PC-3 (cell line): ENCODE measurements around the gene C19orf12.

ENCODE experiments used
- CTCF ChIP-seq: fragments of 300-600 bp; sonication (generic); conservative IDR thresholded peaks from 2 replicates; pipeline ENCODE4 v1.5.1; 2017; ENCODE audit warnings: antibody characterized with exemption, low read depth, mild to moderate bottlenecking, low read length
- EZH2 ChIP-seq: fragments of 300-600 bp; sonication (generic); IDR thresholded peaks from one replicate; pipeline ENCODE4 v1.6.1; 2017; ENCODE audit warnings: antibody characterized with exemption, mild to moderate bottlenecking, low read length; ENCODE audit not compliant: unreplicated experiment
- EZH2phosphoT487 ChIP-seq: fragments of 300-600 bp; sonication (generic); IDR thresholded peaks from 2 replicates; pipeline ENCODE4 v1.6.1; 2018; ENCODE audit warnings: mild to moderate bottlenecking, antibody characterized with exemption, low read length, borderline replicate concordance

- no peak for TF ChIP-seq EZH2
- no peak for TF ChIP-seq CTCF
- no peak for TF ChIP-seq EZH2phosphoT487
Measured at GRCh38 chr19:29672933-29673336, 42.1 kb downstream of the C19orf12 start.
